Stimulated activated CD4-positive, alpha-beta T cell treated with anti-CD3 and anti-CD28 coated beads, Interleukin-4, amount 100 ng/mL, for 4 hours (primary cell): ENCODE measurements around the gene AGAP1.

Experiments
- DNase-seq, 2 experiments: peaks; one replicate each; pipeline ENCODE4 v3.0.0-alpha.2; 2020

The AGAP1 gene

DNA sequence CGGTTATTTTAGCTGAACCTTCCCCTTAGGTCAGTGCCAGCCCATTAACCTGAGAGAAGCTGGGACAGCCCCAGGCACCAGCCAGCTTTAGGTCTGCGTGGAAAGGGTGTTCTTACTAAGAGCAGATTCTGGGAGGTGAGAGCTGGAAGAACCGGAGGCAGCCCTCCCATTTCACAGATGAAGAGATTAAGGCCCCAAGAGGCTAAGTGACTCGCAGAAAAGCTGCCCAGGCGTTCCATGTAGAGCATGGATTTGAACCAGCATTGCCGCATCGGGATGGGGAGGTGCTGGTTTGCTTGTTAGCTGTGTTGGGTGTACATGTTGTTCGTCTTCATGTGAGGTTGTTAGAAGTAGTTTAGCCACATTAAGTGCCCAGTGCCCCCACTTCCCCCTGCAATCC is 203.2 kb downstream of the AGAP1 start:
- DNase-seq: no peak

- no peak for DNase-seq
Measured at GRCh38 chr2:235698028-235698427, 204.2 kb downstream of the AGAP1 start.

GRCh38 chr2:235698491-235698890 is 204.6 kb downstream of the AGAP1 start:
- no peak for DNase-seq

- DNase-seq: no peak
Measured at GRCh38 chr2:235699576-235699975, 205.7 kb downstream of the AGAP1 start.

DNA sequence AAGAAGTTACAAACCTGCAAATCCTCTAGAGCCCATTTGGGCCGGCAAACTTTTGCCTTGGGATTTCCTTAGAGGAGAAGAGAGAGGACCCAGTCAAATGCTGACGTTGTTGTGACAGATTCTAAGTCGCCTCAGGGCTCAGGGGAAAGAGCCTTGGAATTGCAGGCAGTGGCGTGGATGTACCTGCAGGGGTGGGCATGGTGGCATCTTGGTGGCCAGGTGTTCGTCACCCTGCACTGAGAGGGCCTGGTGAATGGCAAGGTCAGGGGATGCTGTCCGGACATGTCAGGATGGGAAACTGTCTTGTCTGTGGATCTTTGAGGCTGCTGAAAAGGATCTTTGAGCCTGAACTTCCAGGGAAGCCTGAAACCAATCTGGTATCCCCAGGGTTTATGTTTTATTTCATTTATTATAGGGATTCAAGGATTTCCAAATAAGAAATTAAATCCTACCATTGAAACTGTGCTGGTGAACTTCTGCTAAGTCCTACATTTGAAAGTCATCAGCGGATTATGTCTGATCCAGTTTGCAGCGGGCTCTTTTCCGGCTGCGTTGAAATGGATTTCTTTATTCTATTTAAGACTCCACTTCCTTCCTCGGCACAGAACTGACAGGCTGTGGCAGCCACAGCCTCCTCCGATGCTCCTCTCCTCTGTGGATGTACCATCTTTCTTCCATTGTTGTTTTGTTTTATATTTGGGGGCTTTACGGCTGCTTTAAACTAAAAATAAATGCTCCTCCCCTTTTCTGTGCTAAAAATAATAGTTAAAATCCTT is 207.6 kb downstream of the AGAP1 start:
- DNase-seq: no peak

DNA sequence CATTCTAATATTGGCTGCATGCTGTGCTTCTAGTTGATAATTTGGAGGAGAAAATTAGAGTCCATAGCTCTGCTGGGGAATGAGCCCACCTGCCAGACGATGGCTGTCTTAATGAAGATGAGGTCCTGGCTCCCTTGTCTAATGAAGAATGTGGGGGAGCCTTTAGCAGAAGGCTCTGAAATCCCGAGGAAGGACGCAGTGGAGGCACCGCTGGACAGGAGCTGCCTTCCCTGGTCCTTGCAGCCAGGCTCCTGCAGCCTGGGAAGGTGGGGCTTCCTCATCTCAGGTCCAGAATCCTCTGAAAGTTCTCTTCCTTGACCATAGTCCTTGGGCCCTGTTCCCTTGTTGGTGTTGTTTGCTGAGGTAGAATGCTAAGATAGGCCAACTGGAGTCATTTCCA is 208.3 kb downstream of the AGAP1 start:
- no peak for DNase-seq

GRCh38 chr2:235703711-235704295 is 210.0 kb downstream of the AGAP1 start:
- DNase-seq: no peak

GRCh38 chr2:235705296-235705695 is 211.5 kb downstream of the AGAP1 start:
- no peak for DNase-seq

DNA sequence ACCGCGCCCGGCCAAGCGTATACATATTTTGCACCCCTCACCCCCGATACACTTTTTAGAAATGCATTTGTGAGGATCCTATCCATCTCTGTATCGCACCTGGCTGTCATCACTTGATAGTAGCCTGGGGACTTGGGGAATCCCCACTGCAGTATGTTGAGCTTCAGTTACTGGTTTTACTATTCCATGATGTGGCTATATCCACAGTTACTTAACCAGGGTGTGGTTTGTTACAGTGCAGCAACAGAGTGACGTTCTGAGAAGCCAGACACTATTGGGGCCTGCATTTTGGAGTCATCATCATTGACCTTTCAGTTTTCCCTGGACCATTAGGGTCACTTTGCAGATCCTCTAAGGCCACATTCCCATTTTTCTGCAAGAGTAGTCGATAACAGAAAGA is 212.7 kb downstream of the AGAP1 start:
- DNase-seq: no peak

GRCh38 chr2:235707411-235708096 is 213.7 kb downstream of the AGAP1 start:
- no peak for DNase-seq

DNA sequence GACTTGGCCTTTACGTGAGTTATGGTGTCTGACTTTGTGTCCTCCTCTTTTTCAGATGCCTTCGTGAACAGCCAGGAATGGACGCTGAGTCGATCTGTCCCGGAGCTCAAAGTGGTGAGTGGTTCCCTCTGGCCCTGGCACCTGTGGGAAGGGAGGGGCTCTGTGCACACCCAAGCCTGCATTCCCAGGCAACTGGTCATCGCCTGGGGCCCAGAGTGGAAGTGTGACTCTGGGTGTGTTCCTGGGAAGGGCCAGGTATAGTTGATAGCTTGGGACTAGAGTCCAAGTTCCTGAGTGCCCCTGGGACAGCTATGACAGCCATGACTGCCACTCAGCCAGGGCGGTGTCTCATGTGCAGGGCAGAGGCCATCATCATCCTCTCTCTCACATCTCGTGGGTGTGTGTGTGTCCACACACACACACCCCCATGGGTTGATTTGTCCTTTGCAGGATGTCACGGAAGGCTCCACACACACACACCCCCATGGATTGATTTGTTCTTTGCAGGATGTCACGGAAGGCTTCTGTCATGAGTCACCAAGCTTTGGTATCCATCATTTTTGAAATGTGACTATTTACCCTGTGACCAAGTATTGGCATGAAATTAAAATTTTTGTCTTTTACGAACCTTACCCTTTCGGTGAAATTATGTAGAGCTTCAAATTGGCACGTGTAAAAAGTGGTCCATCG is 215.4 kb downstream of the AGAP1 start:
- DNase-seq: no peak

DNA sequence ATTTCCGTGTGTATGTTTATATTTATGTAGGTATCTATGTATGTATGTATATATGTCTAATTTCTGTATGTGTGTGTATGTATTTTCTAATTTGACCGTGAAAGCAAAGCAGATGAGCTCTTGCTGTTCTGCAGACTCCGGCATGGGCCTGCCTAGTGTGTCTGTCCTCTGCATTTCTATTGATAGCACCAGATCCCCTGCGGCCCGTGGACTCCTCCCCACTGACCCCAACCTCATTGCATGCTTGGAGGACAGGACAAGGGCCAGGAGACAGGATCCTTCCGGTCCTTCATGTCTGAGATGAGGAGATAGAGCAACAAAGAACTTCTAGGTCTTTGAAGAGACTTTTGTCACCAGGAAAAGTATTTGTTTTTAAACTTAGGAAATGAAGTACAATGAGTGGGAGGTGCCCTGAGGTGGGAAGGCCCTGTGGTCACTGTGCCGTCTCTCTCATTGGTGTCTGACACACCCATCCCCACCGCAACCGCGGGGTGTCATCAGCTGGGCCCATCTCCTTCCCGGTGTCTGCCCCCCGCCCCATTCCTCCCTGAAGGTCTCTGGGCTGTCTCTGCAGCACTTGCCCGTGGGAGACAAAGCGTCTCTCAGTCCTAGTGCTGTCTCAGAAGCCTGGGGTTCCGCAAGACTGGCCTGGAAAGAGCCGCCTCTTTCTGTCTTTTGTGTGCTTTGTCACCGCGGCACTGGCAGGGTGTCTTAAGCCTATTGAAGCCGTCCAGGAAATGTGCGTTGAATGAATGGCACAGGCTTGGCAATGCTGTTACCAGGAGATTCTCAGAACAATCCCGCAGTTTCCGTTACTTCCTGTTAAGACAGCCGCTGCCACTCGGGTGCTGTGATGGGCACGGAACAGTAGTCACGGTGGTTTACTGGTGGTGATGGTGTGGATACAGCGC is 216.4 kb downstream of the AGAP1 start:
- no peak for DNase-seq

- DNase-seq: no peak
Measured at GRCh38 chr2:235710933-235711332, 217.1 kb downstream of the AGAP1 start.

- DNase-seq: no peak
Measured at GRCh38 chr2:235711527-235711926, 217.7 kb downstream of the AGAP1 start.

DNA sequence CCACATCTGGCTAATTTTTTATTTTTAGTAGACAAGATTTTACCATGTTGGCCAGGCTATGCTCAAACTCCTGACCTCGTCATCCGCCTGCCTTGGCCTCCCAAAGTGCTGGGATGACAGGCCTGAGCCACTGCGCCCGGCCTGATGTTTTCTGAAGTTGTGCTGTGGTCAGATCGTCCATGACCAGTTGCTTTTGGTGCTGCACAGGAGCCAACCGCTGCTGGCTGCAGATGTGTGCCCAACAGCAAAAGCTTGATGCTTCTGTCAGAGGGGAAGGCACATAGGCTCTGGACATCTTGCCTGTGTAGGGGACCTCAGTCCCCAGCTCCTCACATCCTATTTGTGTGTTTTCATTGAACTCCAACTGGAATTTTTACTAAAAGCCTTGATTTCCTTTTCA is 218.3 kb downstream of the AGAP1 start:
- DNase-seq: no peak

DNA sequence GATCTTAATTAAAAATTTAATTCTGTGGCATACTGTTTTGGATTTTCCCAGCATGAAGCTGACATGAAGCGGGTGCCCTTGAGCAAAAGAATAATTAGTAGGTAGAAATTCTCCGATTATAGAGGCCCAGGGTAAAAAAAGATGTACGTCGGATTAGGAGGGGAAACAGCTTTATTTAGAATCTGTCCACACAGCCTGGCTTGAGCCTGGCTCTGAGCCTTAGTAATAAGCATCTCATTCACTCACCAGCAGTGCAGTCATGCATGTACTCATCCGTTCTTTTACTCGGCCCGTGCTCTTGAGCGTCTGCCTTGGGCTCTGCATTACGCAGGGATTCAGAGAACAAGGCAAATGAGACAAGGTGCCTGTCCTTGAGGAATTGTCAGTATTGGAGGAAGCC is 219.3 kb downstream of the AGAP1 start:
- no peak for DNase-seq

- DNase-seq: no peak
Measured at GRCh38 chr2:235715601-235716000, 221.8 kb downstream of the AGAP1 start.

GRCh38 chr2:235716875-235717496 is 223.1 kb downstream of the AGAP1 start:
- no peak for DNase-seq

- no peak for DNase-seq
Measured at GRCh38 chr2:235719146-235719942, 225.5 kb downstream of the AGAP1 start.

- no peak for DNase-seq
Measured at GRCh38 chr2:235721625-235722024, 227.8 kb downstream of the AGAP1 start.

DNA sequence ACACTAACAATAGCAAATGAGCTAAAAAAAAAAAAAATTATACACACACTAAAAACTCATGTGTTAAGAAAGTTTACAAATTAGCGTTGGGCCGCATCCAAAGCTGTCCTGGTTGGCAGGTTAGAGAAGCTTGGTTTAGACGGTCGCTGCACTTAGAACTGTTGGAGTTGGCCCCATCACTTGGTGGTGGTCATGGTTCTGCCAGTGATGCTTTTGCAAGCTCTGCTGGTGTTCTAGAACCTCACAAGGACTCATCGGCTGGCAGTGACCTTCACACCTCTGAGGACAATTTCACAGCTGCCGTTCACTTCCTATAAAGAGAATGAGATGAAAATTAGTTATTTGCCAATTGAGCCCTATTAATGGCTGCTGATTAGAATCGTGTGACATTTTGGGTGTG is 229.0 kb downstream of the AGAP1 start:
- DNase-seq: no peak
